ENCODE results near the gene GCDH.

DNA sequence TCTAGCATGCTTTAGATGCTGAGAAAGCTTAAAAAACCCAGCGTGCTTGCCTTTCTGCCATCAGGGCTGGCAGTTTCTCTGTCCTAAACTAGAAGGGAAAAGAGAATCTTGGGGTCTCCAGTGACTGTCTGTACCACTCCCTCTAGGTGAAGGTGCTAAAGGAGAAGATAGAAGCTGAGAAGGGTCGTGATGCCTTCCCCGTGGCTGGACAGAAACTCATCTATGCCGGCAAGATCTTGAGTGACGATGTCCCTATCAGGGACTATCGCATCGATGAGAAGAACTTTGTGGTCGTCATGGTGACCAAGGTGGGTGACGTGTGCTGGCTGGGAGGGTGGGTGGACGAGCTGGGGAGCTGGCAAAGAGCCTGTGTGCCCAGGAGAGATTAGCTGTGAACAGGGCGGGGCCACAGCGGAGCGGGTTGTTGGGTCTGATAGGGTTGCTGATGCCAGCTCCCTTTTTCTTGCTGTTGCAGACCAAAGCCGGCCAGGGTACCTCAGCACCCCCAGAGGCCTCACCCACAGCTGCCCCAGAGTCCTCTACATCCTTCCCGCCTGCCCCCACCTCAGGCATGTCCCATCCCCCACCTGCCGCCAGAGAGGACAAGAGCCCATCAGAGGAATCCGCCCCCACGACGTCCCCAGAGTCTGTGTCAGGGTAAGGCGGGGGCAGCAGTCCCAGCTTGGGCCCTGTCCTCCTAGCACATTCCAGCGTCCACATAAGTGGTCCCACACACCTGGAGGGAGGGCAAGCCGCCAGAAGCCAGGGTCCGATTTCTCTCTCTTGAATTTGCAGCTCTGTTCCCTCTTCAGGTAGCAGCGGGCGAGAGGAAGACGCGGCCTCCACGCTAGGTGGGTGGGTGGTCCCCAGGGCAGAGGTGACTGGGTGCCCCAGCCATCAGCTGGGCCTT is 57.0 kb downstream of the GCDH start:
- TF ChIP-seq POLR2A (IDR thresholded peaks at IDR 0.05): no peak
- TF ChIP-seq, protein P1, sequence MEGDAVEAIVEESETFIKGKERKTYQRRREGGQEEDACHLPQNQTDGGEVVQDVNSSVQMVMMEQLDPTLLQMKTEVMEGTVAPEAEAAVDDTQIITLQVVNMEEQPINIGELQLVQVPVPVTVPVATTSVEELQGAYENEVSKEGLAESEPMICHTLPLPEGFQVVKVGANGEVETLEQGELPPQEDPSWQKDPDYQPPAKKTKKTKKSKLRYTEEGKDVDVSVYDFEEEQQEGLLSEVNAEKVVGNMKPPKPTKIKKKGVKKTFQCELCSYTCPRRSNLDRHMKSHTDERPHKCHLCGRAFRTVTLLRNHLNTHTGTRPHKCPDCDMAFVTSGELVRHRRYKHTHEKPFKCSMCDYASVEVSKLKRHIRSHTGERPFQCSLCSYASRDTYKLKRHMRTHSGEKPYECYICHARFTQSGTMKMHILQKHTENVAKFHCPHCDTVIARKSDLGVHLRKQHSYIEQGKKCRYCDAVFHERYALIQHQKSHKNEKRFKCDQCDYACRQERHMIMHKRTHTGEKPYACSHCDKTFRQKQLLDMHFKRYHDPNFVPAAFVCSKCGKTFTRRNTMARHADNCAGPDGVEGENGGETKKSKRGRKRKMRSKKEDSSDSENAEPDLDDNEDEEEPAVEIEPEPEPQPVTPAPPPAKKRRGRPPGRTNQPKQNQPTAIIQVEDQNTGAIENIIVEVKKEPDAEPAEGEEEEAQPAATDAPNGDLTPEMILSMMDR (IDR thresholded peaks at IDR 0.05): no peak

All from right lobe of liver (tissue), 4 donors.